K562 (cell line): ENCODE measurements around the gene CHM. TPM values are rescaled to one million over a fixed set of nuclear protein-coding genes. Genes with fewer than 3 reads are reported as not detected.

Source experiments
- FOXP1 ChIP-seq: sonication (generic); formaldehyde crosslinking; IDR thresholded peaks from 2 replicates; pipeline ENCODE4 v1.8.0; 2022; ENCODE audit warnings: mild to moderate bottlenecking, missing genetic modification reagents
- GATAD2B ChIP-seq: fragments of 450-650 bp; IDR thresholded peaks from 2 replicates; pipeline ENCODE4 v1.6.1; 2017; ENCODE audit warnings: mild to moderate bottlenecking, borderline replicate concordance
- KDM1A ChIP-seq, 2 experiments: fragments of 450-650 bp; IDR thresholded peaks; 2 replicates each; pipeline ENCODE4 v1.6.1; 2016; ENCODE audit warnings: mild to moderate bottlenecking in 2 of 2
- NONO ChIP-seq, 2 experiments: fragments of 200-400 bp in 1 of 2; fragments of 450-650 bp in 1 of 2; formaldehyde crosslinking in 1 of 2; IDR thresholded peaks; 2 replicates each; pipeline ENCODE4 v1.6.1; 2017; ENCODE audit warnings: low read depth in 2 of 2, mild to moderate bottlenecking in 2 of 2, moderate library complexity in 2 of 2, low read length in 1 of 2
- NR2F6 ChIP-seq: fragments of 450-650 bp; formaldehyde crosslinking; IDR thresholded peaks from 2 replicates; pipeline ENCODE4 v1.4.0; 2020; ENCODE audit warnings: mild to moderate bottlenecking
- RBM15 ChIP-seq: fragments of 200-400 bp; formaldehyde crosslinking; IDR thresholded peaks from 2 replicates; pipeline ENCODE4 v1.6.1; 2018; ENCODE audit warnings: mild to moderate bottlenecking, low read length, moderate library complexity; ENCODE audit not compliant: insufficient read depth
- SRSF1 ChIP-seq: fragments of 200-400 bp; formaldehyde crosslinking; IDR thresholded peaks from 2 replicates; pipeline ENCODE4 v1.6.1; 2017; ENCODE audit warnings: mild to moderate bottlenecking, low read depth, low read length, moderate library complexity
- SUPT5H ChIP-seq: fragments of 450-650 bp; IDR thresholded peaks from 2 replicates; pipeline ENCODE4 v1.6.1; 2016
- ZFP36 ChIP-seq: fragments of 150-350 bp; IDR thresholded peaks from 2 replicates; pipeline ENCODE4 v1.6.1; 2018; ENCODE audit warnings: low read length, low read depth; ENCODE audit not compliant: partially characterized antibody
- ZNF274 ChIP-seq: IDR thresholded peaks from 2 replicates; pipeline ENCODE4 v1.6.1; 2011; ENCODE audit warnings: low read depth, mild to moderate bottlenecking, low read length, moderate library complexity, borderline replicate concordance
- ZNF324 ChIP-seq: fragments of 250-450 bp; sonication (Bioruptor Pico); IDR thresholded peaks from 2 replicates; pipeline ENCODE4 v1.4.0; 2020; ENCODE audit warnings: mild to moderate bottlenecking
- ZNF780A ChIP-seq: fragments of 250-450 bp; sonication (Bioruptor Pico); IDR thresholded peaks from 2 replicates; pipeline ENCODE4 v1.5.0; 2021; ENCODE audit warnings: mild to moderate bottlenecking
- polyA plus RNA-seq, 8 experiments: library from polyadenylated mRNA; depleted of rRNA in 4 of 8; stranded (reverse) in 5 of 8; unstranded in 3 of 8; fragments of >200 nt; fragmentation: Nextera tagmentation in 2 of 8; fragmentation: Illumina TruSeq in 1 of 8; extraction: Ambion mirVana in 2 of 8; extraction: Trizol in 1 of 8; gene quantifications; 2 replicates each; pipeline versions ENCODE4 v1.2.1 to v1.2.3, GENCODE V29; 2011 to 2014; ENCODE audit warnings: inconsistent platforms in 1 of 8, missing spikeins in 1 of 8
- total RNA-seq, 7 experiments: library from RNA; depleted of rRNA in 6 of 7; stranded (reverse); fragments of >200 nt in 6 of 7; fragmentation: Illumina TruSeq in 2 of 7; extraction: Trizol in 2 of 7; gene quantifications; 2 replicates each; pipeline versions ENCODE4 v1.2.1 to v1.2.3, GENCODE V29; 2011 to 2021; ENCODE audit warnings: low replicate concordance in 1 of 7
- TF ChIP-seq, protein P1 (sequence below): sonication (generic); formaldehyde crosslinking; IDR thresholded peaks from 2 replicates; pipeline ENCODE4 v1.8.0; 2023; ENCODE audit warnings: mild to moderate bottlenecking, missing genetic modification reagents
- TF ChIP-seq, protein P2 (sequence below): fragments of 250-450 bp; sonication (Bioruptor Pico); IDR thresholded peaks from 2 replicates; pipeline ENCODE4 v1.4.0; 2020; ENCODE audit warnings: mild to moderate bottlenecking
- TF ChIP-seq, protein P3 (sequence below): fragments of 450-650 bp; IDR thresholded peaks from 2 replicates; pipeline ENCODE4 v1.6.1; 2016; ENCODE audit warnings: low read depth

Gene CHM
- total and polyA plus RNA-seq, 9 of the 15 experiments (the other 6 are each of a cell fraction or from before 2014, with no cell fraction given) = 2.2 to 9.0 (median 4.6) TPM

DNA sequence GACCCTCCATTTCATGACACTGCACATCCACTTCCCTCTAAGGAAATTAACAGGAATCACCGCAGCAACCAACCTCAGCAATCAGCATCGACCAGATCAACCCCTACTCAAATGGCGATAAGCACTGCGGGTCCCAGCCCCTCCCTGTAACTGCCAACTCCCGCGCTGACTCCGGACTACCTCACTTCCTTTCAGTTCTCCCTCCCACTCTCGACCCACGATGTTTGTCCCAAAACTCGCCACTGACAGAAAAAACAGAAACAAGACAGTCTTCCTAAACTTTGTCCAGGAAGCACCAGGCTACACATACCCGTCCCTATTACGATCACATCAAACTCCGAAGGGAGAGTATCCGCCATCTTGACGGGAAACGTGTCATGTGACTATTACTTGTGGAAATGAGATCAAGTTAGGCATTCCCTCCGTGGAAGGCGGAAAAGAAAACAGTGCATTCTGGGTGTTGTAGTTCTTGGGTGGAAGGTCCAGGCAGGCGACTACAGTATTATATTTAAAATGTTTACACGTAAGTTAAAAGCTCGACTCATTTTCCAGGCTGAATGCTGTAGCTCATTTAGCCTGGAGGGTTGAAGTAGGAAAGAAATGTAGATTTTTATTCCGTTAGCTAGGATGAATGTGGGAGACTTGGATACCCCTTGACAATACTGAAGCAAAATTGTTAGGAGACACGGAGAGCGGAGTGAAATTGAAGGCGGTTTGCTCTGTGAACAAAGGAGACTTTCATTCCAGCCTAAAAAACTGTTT is at the start of gene CHM (continued):
- TF ChIP-seq, protein P1, sequence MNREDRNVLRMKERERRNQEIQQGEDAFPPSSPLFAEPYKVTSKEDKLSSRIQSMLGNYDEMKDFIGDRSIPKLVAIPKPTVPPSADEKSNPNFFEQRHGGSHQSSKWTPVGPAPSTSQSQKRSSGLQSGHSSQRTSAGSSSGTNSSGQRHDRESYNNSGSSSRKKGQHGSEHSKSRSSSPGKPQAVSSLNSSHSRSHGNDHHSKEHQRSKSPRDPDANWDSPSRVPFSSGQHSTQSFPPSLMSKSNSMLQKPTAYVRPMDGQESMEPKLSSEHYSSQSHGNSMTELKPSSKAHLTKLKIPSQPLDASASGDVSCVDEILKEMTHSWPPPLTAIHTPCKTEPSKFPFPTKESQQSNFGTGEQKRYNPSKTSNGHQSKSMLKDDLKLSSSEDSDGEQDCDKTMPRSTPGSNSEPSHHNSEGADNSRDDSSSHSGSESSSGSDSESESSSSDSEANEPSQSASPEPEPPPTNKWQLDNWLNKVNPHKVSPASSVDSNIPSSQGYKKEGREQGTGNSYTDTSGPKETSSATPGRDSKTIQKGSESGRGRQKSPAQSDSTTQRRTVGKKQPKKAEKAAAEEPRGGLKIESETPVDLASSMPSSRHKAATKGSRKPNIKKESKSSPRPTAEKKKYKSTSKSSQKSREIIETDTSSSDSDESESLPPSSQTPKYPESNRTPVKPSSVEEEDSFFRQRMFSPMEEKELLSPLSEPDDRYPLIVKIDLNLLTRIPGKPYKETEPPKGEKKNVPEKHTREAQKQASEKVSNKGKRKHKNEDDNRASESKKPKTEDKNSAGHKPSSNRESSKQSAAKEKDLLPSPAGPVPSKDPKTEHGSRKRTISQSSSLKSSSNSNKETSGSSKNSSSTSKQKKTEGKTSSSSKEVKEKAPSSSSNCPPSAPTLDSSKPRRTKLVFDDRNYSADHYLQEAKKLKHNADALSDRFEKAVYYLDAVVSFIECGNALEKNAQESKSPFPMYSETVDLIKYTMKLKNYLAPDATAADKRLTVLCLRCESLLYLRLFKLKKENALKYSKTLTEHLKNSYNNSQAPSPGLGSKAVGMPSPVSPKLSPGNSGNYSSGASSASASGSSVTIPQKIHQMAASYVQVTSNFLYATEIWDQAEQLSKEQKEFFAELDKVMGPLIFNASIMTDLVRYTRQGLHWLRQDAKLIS (CRISPR knock-in tag) = no peak
- peak; percentile 91 to 93 for TF ChIP-seq KDM1A (IDR thresholded peaks at IDR 0.05)
- no peak for TF ChIP-seq ZNF324 (CRISPR knock-in tag)
- no peak for TF ChIP-seq RBM15
- TF ChIP-seq, protein P2, sequence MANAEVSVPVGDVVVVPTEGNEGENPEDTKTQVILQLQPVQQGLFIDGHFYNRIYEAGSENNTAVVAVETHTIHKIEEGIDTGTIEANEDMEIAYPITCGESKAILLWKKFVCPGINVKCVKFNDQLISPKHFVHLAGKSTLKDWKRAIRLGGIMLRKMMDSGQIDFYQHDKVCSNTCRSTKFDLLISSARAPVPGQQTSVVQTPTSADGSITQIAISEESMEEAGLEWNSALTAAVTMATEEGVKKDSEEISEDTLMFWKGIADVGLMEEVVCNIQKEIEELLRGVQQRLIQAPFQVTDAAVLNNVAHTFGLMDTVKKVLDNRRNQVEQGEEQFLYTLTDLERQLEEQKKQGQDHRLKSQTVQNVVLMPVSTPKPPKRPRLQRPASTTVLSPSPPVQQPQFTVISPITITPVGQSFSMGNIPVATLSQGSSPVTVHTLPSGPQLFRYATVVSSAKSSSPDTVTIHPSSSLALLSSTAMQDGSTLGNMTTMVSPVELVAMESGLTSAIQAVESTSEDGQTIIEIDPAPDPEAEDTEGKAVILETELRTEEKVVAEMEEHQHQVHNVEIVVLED (CRISPR knock-in tag) = 0 out of 2 replicates have a peak, but pooled peaks have one; percentile 16
- no peak for TF ChIP-seq NONO (IDR thresholded peaks at IDR 0.05; ENCODE audit: low read depth in 2 of 2, low read length in 1 of 2)
- TF ChIP-seq GATAD2B = no peak
- TF ChIP-seq SUPT5H = peak; percentile 75
- TF ChIP-seq NR2F6 (CRISPR knock-in tag) = no peak
- TF ChIP-seq, protein P3, sequence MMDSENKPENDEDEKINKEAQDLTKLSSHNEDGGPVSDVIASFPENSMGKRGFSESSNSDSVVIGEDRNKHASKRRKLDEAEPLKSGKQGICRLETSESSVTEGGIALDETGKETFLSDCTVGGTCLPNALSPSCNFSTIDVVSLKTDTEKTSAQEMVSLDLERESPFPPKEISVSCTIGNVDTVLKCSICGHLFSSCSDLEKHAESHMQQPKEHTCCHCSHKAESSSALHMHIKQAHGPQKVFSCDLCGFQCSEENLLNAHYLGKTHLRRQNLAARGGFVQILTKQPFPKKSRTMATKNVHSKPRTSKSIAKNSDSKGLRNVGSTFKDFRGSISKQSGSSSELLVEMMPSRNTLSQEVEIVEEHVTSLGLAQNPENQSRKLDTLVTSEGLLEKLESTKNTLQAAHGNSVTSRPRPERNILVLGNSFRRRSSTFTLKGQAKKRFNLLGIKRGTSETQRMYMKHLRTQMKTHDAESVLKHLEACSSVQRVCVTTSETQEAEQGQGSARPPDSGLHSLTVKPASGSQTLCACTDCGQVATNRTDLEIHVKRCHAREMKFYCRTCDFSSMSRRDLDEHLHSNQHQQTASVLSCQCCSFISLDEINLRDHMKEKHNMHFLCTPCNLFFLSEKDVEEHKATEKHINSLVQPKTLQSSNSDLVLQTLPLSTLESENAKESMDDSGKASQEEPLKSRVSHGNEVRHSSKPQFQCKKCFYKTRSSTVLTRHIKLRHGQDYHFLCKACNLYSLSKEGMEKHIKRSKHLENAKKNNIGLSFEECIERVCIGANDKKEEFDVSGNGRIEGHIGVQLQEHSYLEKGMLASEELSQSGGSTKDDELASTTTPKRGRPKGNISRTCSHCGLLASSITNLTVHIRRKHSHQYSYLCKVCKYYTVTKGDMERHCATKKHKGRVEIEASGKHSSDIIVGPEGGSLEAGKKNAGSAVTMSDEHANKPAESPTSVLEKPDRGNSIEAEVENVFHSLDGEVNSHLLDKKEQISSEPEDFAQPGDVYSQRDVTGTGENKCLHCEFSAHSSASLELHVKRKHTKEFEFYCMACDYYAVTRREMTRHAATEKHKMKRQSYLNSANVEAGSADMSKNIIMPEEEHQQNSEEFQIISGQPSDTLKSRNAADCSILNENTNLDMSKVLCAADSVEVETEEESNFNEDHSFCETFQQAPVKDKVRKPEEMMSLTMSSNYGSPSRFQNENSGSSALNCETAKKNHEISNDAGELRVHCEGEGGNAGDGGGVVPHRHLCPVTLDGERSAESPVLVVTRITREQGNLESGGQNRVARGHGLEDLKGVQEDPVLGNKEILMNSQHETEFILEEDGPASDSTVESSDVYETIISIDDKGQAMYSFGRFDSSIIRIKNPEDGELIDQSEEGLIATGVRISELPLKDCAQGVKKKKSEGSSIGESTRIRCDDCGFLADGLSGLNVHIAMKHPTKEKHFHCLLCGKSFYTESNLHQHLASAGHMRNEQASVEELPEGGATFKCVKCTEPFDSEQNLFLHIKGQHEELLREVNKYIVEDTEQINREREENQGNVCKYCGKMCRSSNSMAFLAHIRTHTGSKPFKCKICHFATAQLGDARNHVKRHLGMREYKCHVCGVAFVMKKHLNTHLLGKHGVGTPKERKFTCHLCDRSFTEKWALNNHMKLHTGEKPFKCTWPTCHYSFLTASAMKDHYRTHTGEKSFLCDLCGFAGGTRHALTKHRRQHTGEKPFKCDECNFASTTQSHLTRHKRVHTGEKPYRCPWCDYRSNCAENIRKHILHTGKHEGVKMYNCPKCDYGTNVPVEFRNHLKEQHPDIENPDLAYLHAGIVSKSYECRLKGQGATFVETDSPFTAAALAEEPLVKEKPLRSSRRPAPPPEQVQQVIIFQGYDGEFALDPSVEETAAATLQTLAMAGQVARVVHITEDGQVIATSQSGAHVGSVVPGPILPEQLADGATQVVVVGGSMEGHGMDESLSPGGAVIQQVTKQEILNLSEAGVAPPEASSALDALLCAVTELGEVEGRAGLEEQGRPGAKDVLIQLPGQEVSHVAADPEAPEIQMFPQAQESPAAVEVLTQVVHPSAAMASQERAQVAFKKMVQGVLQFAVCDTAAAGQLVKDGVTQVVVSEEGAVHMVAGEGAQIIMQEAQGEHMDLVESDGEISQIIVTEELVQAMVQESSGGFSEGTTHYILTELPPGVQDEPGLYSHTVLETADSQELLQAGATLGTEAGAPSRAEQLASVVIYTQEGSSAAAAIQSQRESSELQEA = no peak
- TF ChIP-seq ZNF780A (CRISPR knock-in tag) = no peak
- TF ChIP-seq FOXP1 = no peak
- TF ChIP-seq SRSF1 = no peak
- TF ChIP-seq ZFP36 = no peak
- TF ChIP-seq ZNF274 = no peak
